Stimulated activated CD8-positive, alpha-beta memory T cell treated with anti-CD3 and anti-CD28 coated beads, Interleukin-15, amount 100 ng/mL, for 24 hours (primary cell): ENCODE data around the gene DPEP2NB.
"Not testable (repeated sequence)": the region's sequence is repeated elsewhere in the genome, so short reads cannot be mapped to it uniquely, and the experiment has no call there.

Source experiments
- DNase-seq: peaks from one replicate; pipeline ENCODE4 v3.0.0-alpha.2; 2020; ENCODE audit warnings: low read depth

DPEP2NB gene

GRCh38 chr16:68015681-68016080 lies at the start of gene DPEP2NB:
Gene DPEP2NB, minus strand, starts transcription at chr16:68015911. Its CDS starts 141 bp downstream, at chr16:68015770.
- no peak for DNase-seq

GRCh38 chr16:68064791-68065365 lies 49.2 kb upstream of the DPEP2NB start:
- DNase-seq: peak; percentile 31

GRCh38 chr16:68062910-68063393 lies 47.2 kb upstream of the DPEP2NB start:
- DNase-seq: no peak

GRCh38 chr16:68061396-68061795 lies 45.7 kb upstream of the DPEP2NB start:
- no peak for DNase-seq

GRCh38 chr16:68059804-68060203 lies 44.1 kb upstream of the DPEP2NB start:
- DNase-seq: no peak

- no peak for DNase-seq
Measured at GRCh38 chr16:68055395-68055794, 39.7 kb upstream of the DPEP2NB start.

- DNase-seq: no peak
Measured at GRCh38 chr16:68049449-68049848, 33.7 kb upstream of the DPEP2NB start.

GRCh38 chr16:68047987-68048386 lies 32.3 kb upstream of the DPEP2NB start:
- DNase-seq: no peak

GRCh38 chr16:68046106-68046505 lies 30.4 kb upstream of the DPEP2NB start:
- DNase-seq: no peak

- DNase-seq: no peak
Measured at GRCh38 chr16:68041783-68042182, 26.1 kb upstream of the DPEP2NB start.

GRCh38 chr16:68040506-68041288 lies 25.0 kb upstream of the DPEP2NB start:
- DNase-seq: peak; percentile 78

- DNase-seq: no peak
Measured at GRCh38 chr16:68037841-68038597, 22.3 kb upstream of the DPEP2NB start.

- DNase-seq: no peak
Measured at GRCh38 chr16:68035227-68035626, 19.5 kb upstream of the DPEP2NB start.

- DNase-seq: no peak
Measured at GRCh38 chr16:68033101-68033500, 17.4 kb upstream of the DPEP2NB start.

GRCh38 chr16:68031951-68032350 lies 16.2 kb upstream of the DPEP2NB start:
- DNase-seq: no peak

- not testable (repeated sequence) for DNase-seq
Measured at GRCh38 chr16:68030108-68030507, 14.4 kb upstream of the DPEP2NB start.

GRCh38 chr16:68028996-68029395 lies 13.3 kb upstream of the DPEP2NB start:
- DNase-seq: no peak

GRCh38 chr16:68022728-68023537 lies 7.2 kb upstream of the DPEP2NB start, which contains the start of the genes DDX28 and DUS2:
Gene DDX28, minus strand, starts transcription at chr16:68023232. Its CDS starts 30 bp downstream, at chr16:68023202.
Gene DUS2, plus strand, starts transcription at chr16:68023284. Its CDS starts 14,740 bp downstream, at chr16:68038024.
- DNase-seq: peak; percentile 96

- no peak for DNase-seq
Measured at GRCh38 chr16:68022278-68022727, 6.6 kb upstream of the DPEP2NB start.

GRCh38 chr16:68021490-68021889 lies 5.8 kb upstream of the DPEP2NB start:
- no peak for DNase-seq

- no peak for DNase-seq
Measured at GRCh38 chr16:68019167-68019680, 3.5 kb upstream of the DPEP2NB start.
